Measurements from ENCODE around the gene RAPGEF2.
"Not testable (repeated sequence)": the region's sequence is repeated elsewhere in the genome, so short reads cannot be mapped to it uniquely, and the experiment has no call there.

RAPGEF2 gene

GRCh38 chr4:159155119-159155518 lies 52.2 kb downstream of the RAPGEF2 start:
- H3K27ac ChIP-seq: no peak overlapping the region

GRCh38 chr4:159158083-159158617 lies 55.3 kb downstream of the RAPGEF2 start:
- no peak overlapping the region for H3K27ac ChIP-seq
- TF ChIP-seq ZFX (IDR thresholded peaks at IDR 0.05; ENCODE audit: borderline replicate concordance) (no peak), CTCF (IDR thresholded peaks at IDR 0.05) (no peak)

More at GRCh38 chr4:159155119-159155518, 52.2 kb downstream of the RAPGEF2 start:
- TF ChIP-seq CTCF (IDR thresholded peaks at IDR 0.05): no peak
- no peak for TF ChIP-seq ZFX (IDR thresholded peaks at IDR 0.05; ENCODE audit: borderline replicate concordance)

GRCh38 chr4:159158985-159159384 lies 56.1 kb downstream of the RAPGEF2 start:
- TF ChIP-seq ZFX (IDR thresholded peaks at IDR 0.05; ENCODE audit: borderline replicate concordance) (no peak), CTCF (IDR thresholded peaks at IDR 0.05) (no peak)
- no peak overlapping the region for H3K27ac ChIP-seq

GRCh38 chr4:159159611-159160010 lies 56.7 kb downstream of the RAPGEF2 start:
- no peak overlapping the region for H3K27ac ChIP-seq

GRCh38 chr4:159160242-159160641 lies 57.4 kb downstream of the RAPGEF2 start:
- TF ChIP-seq CTCF (IDR thresholded peaks at IDR 0.05): no peak
- no peak for TF ChIP-seq ZFX (IDR thresholded peaks at IDR 0.05; ENCODE audit: borderline replicate concordance)
- H3K27ac ChIP-seq: no peak overlapping the region

More at GRCh38 chr4:159159611-159160010, 56.7 kb downstream of the RAPGEF2 start:
- TF ChIP-seq CTCF (IDR thresholded peaks at IDR 0.05) (no peak), ZFX (IDR thresholded peaks at IDR 0.05; ENCODE audit: borderline replicate concordance) (no peak)

GRCh38 chr4:159161436-159161835 lies 58.6 kb downstream of the RAPGEF2 start:
- not testable (repeated sequence) for H3K27ac ChIP-seq

- H3K27ac ChIP-seq: no peak overlapping the region
- TF ChIP-seq ZFX (IDR thresholded peaks at IDR 0.05; ENCODE audit: borderline replicate concordance): no peak
- TF ChIP-seq CTCF (IDR thresholded peaks at IDR 0.05): no peak
These were observed 59.7 kb downstream of the RAPGEF2 start for GRCh38 chr4:159162576-159162975.

- H3K27ac ChIP-seq: no peak overlapping the region
- TF ChIP-seq CTCF (IDR thresholded peaks at IDR 0.05) (no peak), ZFX (IDR thresholded peaks at IDR 0.05; ENCODE audit: borderline replicate concordance) (no peak)
These were observed 60.6 kb downstream of the RAPGEF2 start for GRCh38 chr4:159163521-159163920.

All from 22Rv1 (cell line).